Measurements from ENCODE around the gene CDC42EP3. TPM values are rescaled to one million over a fixed set of nuclear protein-coding genes. Genes with fewer than 3 reads are reported as not detected.

The CDC42EP3 gene
- total RNA-seq, 3 donors from 2014 or later, result 19.5 to 35.7 (median 35.7) TPM

DNA sequence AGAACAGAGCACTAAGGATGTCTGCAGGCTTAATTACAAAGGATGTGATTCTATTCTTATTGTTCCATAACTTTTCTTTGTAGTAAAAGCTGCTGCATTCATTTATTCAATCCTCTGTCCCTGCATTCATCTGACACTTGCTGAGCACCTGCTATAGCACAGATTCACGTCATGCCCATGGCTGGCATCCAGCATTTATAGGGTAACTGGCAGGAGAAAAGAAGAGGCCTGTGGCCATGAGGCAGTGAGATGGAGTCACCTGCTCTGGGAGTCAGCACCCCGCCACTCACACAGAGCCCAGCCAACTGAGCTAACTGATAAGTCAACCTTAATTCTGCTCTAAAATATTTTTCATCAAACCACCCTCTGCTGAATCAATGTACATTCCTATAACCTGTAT, 18.3 kb upstream of the CDC42EP3 start:
- no peaks in the 10 kb centered on the region for H3K9me3 ChIP-seq
- TF ChIP-seq POLR2AphosphoS5 (IDR thresholded peaks at IDR 0.05) (no peak), POLR2A (IDR thresholded peaks at IDR 0.05) (no peak)
- TF ChIP-seq, protein P1, sequence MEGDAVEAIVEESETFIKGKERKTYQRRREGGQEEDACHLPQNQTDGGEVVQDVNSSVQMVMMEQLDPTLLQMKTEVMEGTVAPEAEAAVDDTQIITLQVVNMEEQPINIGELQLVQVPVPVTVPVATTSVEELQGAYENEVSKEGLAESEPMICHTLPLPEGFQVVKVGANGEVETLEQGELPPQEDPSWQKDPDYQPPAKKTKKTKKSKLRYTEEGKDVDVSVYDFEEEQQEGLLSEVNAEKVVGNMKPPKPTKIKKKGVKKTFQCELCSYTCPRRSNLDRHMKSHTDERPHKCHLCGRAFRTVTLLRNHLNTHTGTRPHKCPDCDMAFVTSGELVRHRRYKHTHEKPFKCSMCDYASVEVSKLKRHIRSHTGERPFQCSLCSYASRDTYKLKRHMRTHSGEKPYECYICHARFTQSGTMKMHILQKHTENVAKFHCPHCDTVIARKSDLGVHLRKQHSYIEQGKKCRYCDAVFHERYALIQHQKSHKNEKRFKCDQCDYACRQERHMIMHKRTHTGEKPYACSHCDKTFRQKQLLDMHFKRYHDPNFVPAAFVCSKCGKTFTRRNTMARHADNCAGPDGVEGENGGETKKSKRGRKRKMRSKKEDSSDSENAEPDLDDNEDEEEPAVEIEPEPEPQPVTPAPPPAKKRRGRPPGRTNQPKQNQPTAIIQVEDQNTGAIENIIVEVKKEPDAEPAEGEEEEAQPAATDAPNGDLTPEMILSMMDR (IDR thresholded peaks at IDR 0.05), result no peak
- H3K4me1 ChIP-seq, result no peaks in the 10 kb centered on the region
- no peaks in the 10 kb centered on the region for H3K27me3 ChIP-seq
- DNase-seq (ENCODE audit: low spot score in 2 of 2), result no peak
- intact Hi-C loops (cut with DNase I; ENCODE audit: low total_unique reads), result no loop called here
- peak overlapping the region in 1 of 2 donors; percentile 45 for H3K27ac ChIP-seq
- no peaks in the 10 kb centered on the region for H3K36me3 ChIP-seq
- no peak overlapping the region for H3K4me3 ChIP-seq

DNA sequence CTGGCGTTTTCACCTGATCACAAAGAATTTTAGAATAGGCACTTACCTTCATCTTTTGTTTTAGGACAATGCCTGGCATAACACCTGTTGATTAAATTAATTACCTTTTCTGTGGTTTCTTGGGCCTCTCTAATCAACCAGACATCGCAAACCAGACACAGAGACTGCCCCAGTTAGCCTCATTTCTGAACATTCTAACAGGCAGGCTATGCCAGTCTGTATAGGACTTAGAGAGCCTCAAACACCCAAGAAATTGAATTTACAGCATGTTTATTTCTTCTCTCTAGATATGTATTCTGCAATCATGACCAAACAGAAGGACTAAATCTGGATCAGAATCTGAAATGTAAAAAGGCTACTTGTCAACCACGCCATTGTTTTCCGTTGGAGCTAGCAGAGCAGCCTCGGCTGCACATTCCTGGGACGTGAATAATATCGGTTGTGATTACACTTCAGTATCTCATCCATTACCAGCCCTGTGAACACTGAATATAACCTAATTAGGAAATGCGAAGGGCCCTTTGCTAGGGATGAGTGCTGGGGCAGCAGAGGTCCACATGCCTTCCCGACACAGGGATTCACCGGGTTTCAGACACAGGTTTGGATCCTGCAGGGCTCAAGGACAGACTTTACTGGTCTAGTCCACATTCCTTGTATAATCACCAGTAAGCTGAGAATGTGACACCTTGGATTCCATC, 17.5 kb upstream of the CDC42EP3 start:
- peak in 1 of 2 donors; percentile 50 for DNase-seq (ENCODE audit: low spot score in 2 of 2)
- intact Hi-C loops (cut with DNase I; ENCODE audit: low total_unique reads), result no loop called here
- Histone ChIP-seq H3K36me3 (no peaks in the 10 kb centered on the region), H3K4me3 (no peak overlapping the region), H3K9me3 (no peaks in the 10 kb centered on the region), H3K4me1 (no peaks in the 10 kb centered on the region), H3K27me3 (no peaks in the 10 kb centered on the region), H3K27ac (peak overlapping the region; percentile 27 to 45)
- TF ChIP-seq, protein P1 (IDR thresholded peaks at IDR 0.05), result no peak
- no peak for TF ChIP-seq POLR2AphosphoS5 (IDR thresholded peaks at IDR 0.05)
- TF ChIP-seq POLR2A (IDR thresholded peaks at IDR 0.05), result no peak

DNA sequence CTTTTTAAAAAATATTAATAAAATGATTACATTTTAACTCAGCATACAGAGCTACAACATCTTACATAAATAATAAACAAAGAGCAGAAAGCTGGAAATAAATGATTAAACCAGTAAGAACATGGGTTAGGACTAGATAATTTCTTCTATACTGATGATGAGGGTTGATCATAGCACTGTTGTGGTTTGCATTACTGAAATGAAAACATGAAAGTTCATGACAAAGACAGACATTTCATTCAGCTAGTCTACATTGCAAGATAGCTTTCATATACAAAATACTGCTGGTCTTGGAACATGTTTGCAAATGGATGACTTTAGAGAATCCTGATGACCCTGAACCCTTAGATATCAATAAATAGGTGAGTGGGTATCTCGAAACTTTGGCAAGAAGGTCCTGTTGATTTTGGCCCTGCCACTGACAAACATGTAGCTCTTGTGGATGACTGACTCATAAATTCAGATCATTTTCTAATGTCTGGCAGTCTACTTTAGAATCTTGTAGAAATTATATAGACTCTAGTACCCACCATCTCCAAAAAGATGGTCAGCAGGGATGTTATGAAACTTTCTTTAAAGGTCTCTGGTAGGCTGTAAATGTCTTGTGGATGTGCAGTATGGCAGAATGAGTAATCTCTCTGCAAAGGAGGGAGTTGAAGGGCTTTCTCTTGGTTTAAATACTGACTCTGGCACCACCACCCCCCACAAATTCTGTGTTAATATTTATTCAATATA, 15.5 kb upstream of the CDC42EP3 start:
- TF ChIP-seq POLR2AphosphoS5 (IDR thresholded peaks at IDR 0.05) (no peak), POLR2A (IDR thresholded peaks at IDR 0.05) (no peak)
- TF ChIP-seq, protein P1 (IDR thresholded peaks at IDR 0.05), result no peak
- no peak overlapping the region for H3K4me3 ChIP-seq
- H3K36me3 ChIP-seq, result no peaks in the 10 kb centered on the region
- no peak for DNase-seq (ENCODE audit: low spot score in 2 of 2)
- H3K27ac ChIP-seq, result no peak overlapping the region
- no peaks in the 10 kb centered on the region for H3K4me1 ChIP-seq
- H3K27me3 ChIP-seq, result no peaks in the 10 kb centered on the region
- no peaks in the 10 kb centered on the region for H3K9me3 ChIP-seq
- intact Hi-C loops (cut with DNase I; ENCODE audit: low total_unique reads), result no loop called here

DNA sequence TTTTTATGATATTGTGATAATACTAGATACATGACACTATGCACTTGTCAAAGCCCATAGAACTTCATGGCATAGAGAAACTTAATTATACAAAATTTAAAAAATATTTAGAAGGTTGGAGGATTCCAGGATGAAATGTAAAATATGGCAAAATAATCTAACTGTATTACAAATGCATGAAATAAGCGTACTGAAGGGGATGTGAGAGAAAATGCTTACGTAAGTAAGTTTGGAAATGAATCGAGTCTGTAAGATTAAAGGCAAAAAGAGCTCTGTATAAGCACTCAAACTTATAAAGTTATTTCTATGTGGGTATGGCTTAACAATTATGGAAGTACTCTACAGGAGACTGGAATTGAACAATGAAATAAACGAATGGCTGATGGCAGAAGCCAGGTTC, 13.4 kb upstream of the CDC42EP3 start:
- Histone ChIP-seq H3K27ac (no peak overlapping the region), H3K4me1 (no peaks in the 10 kb centered on the region), H3K27me3 (no peaks in the 10 kb centered on the region), H3K4me3 (no peak overlapping the region), H3K36me3 (no peaks in the 10 kb centered on the region), H3K9me3 (no peaks in the 10 kb centered on the region)
- TF ChIP-seq POLR2AphosphoS5 (IDR thresholded peaks at IDR 0.05) (no peak), POLR2A (IDR thresholded peaks at IDR 0.05) (no peak)
- TF ChIP-seq, protein P1 (IDR thresholded peaks at IDR 0.05), result no peak
- DNase-seq (ENCODE audit: low spot score in 2 of 2), result no peak
- intact Hi-C loops (cut with DNase I; ENCODE audit: low total_unique reads), result no loop called here
